PC-9 (cell line): Measurements from ENCODE around the gene BACH2. TPM values are rescaled to one million over a fixed set of nuclear protein-coding genes. Genes with fewer than 3 reads are reported as not detected.

Experiments used
- BruUV-seq: library from RNA; stranded (reverse); fragments of 400-500 nt; replicated peaks from 2 replicates; lab custom pipeline; 2021; lab: Mats Ljungman, UMichigan
- CTCF ChIA-PET: fragments of 300-600 bp; sonication (Branson Sonifier 250); formaldehyde crosslinking; loops from one replicate; lab custom pipeline; 2022; ENCODE audit warnings: antibody characterized with exemption; lab: Charles Lee
- POLR2A ChIA-PET: fragments of 300-600 bp; sonication (Branson Sonifier 250); formaldehyde crosslinking; loops from one replicate; lab custom pipeline; 2022; ENCODE audit warnings: antibody characterized with exemption; ENCODE audit not compliant: unreplicated experiment; lab: Charles Lee
- DNase-seq, 2 experiments: peaks; one replicate each; pipeline versions ENCODE4 v3.0.0 to v3.0.0-alpha.2; 2015 to 2022; ENCODE audit warnings: mixed read lengths in 1 of 2
- H2AFZ ChIP-seq: fragments of 200-600 bp; sonication (generic); 2 replicates; pipeline ENCODE4 v1.8.1; 2017; ENCODE audit warnings: antibody characterized with exemption
- H3F3A ChIP-seq: fragments of 200-600 bp; sonication (generic); 2 replicates; pipeline ENCODE4 v1.8.1; 2017; ENCODE audit warnings: antibody characterized with exemption, mild to moderate bottlenecking, low read depth; ENCODE audit not compliant: insufficient read depth
- H3K27ac ChIP-seq: fragments of 200-600 bp; sonication (generic); 2 replicates; pipeline ENCODE4 v1.6.1; 2016; ENCODE audit warnings: mixed run types
- H3K27me3 ChIP-seq: fragments of 200-600 bp; sonication (generic); 2 replicates; pipeline ENCODE4 v1.6.1; 2016; ENCODE audit warnings: low read depth, mixed run types; ENCODE audit not compliant: insufficient read depth
- H3K36me3 ChIP-seq: fragments of 200-600 bp; sonication (generic); 2 replicates; pipeline ENCODE4 v1.6.1; 2016; ENCODE audit warnings: low read depth, mixed run types
- H3K4me1 ChIP-seq: fragments of 200-600 bp; sonication (generic); replicated peaks from 2 replicates; pipeline ENCODE4 v1.6.1; 2016; ENCODE audit warnings: mixed run types; ENCODE audit not compliant: insufficient read depth
- H3K4me2 ChIP-seq: fragments of 200-600 bp; sonication (generic); 2 replicates; pipeline ENCODE4 v1.6.1; 2017; ENCODE audit warnings: mixed run types
- H3K4me3 ChIP-seq: fragments of 200-600 bp; sonication (generic); 2 replicates; pipeline ENCODE4 v1.6.1; 2016; ENCODE audit warnings: mixed run types
- H3K79me2 ChIP-seq: fragments of 200-600 bp; sonication (generic); 2 replicates; pipeline ENCODE4 v1.6.1; 2017; ENCODE audit warnings: low read depth, mixed run types
- H3K9me2 ChIP-seq: fragments of 200-600 bp; sonication (generic); 2 replicates; pipeline ENCODE4 v1.8.1; 2017; ENCODE audit warnings: mild to moderate bottlenecking; ENCODE audit not compliant: insufficient read depth
- H3K9me3 ChIP-seq: fragments of 200-600 bp; sonication (generic); 2 replicates; pipeline ENCODE4 v1.8.1; 2016; ENCODE audit warnings: low read depth; ENCODE audit not compliant: insufficient read depth
- H4K20me1 ChIP-seq: fragments of 200-600 bp; sonication (generic); 2 replicates; pipeline ENCODE4 v1.8.1; 2017; ENCODE audit not compliant: insufficient read depth
- EZH2 ChIP-seq: fragments of 200-600 bp; sonication (generic); IDR thresholded peaks from 2 replicates; pipeline ENCODE4 v1.8.0; 2017; ENCODE audit warnings: antibody characterized with exemption, low read depth
- intact Hi-C: fragments of 100-400 bp; cut with micrococcal nuclease; formaldehyde crosslinking; loops from one replicate; pipeline ENCODE4 v1.10.0; 2022; ENCODE audit not compliant: unreplicated experiment
- total RNA-seq: library from RNA; stranded (reverse); gene quantifications from 2 replicates; pipeline ENCODE4 v1.2.3, GENCODE V29; 2021
- TF ChIP-seq, protein P1 (sequence below): fragments of 200-600 bp; sonication (generic); conservative IDR thresholded peaks from 2 replicates; pipeline ENCODE4 v1.6.1; 2017; ENCODE audit warnings: mixed run types, antibody characterized with exemption, mild to moderate bottlenecking, moderate library complexity

BACH2 gene
- total RNA-seq, 1 experiment from 2014 or later = 2.3 TPM

DNA sequence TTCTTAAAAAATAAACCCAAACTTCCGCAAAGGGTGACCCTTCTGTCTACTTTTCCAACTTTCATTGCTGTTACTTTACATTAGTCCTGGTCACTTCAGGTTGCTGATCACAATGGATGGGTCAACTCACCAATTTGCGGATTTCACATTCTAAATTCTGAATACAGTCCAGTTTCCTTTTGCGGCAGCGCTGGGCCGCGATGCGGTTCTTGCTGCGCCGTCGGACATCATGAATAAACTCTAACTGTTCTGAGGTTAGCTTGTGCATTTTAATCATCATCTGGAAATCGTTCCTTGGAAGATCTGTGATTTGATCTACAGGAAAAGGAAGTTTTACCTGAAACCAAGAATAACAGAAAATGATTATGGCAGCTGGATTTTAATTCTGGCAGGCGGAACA, 358.6 kb downstream of the BACH2 start:
- DNase-seq = no peak
- TF ChIP-seq, protein P1, sequence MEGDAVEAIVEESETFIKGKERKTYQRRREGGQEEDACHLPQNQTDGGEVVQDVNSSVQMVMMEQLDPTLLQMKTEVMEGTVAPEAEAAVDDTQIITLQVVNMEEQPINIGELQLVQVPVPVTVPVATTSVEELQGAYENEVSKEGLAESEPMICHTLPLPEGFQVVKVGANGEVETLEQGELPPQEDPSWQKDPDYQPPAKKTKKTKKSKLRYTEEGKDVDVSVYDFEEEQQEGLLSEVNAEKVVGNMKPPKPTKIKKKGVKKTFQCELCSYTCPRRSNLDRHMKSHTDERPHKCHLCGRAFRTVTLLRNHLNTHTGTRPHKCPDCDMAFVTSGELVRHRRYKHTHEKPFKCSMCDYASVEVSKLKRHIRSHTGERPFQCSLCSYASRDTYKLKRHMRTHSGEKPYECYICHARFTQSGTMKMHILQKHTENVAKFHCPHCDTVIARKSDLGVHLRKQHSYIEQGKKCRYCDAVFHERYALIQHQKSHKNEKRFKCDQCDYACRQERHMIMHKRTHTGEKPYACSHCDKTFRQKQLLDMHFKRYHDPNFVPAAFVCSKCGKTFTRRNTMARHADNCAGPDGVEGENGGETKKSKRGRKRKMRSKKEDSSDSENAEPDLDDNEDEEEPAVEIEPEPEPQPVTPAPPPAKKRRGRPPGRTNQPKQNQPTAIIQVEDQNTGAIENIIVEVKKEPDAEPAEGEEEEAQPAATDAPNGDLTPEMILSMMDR = no peak
- TF ChIP-seq EZH2 = no peak
- H2AFZ ChIP-seq = no peak overlapping the region
- ChIA-PET POLR2A (no interaction called here), CTCF (no interaction called here)
- no peaks in the 10 kb centered on the region for H3K79me2 ChIP-seq
- no peaks in the 10 kb centered on the region for H4K20me1 ChIP-seq
- no peaks in the 10 kb centered on the region for H3K9me2 ChIP-seq
- no peak overlapping the region for H3K4me2 ChIP-seq
- H3K9me3 ChIP-seq = no peaks in the 10 kb centered on the region
- no peaks in the 10 kb centered on the region for H3K36me3 ChIP-seq
- H3K4me3 ChIP-seq = no peak overlapping the region
- no peaks in the 10 kb centered on the region for H3K27me3 ChIP-seq
- H3K27ac ChIP-seq = no peak overlapping the region
- intact Hi-C loops = no loop called here
- BruUV-seq = no TSS peak
- H3F3A ChIP-seq = no peaks in the 10 kb centered on the region
- no peaks in the 10 kb centered on the region for H3K4me1 ChIP-seq

DNA sequence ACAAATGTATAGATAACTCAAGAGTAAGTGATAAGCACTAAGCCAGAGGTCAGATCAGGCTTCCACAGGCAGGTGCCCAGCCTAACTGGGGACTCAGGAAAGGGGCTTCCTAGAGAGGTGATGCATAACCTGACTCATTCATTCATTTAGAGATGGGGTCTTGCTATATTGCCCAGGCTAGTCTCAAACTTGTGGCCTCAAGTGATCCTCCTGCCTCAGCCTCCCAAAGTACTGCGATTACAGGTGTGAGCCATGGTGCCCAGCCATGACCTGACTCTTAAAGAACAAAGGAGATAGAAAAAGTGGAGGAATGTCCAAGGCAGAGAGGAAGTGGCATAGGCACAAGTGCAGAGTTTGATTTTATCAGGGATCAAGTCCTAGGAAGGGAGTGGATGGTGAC, 360.5 kb downstream of the BACH2 start:
- intact Hi-C loops = no loop called here
- BruUV-seq = no TSS peak
- Histone ChIP-seq H3K4me1 (no peaks in the 10 kb centered on the region), H3K4me2 (no peak overlapping the region), H3F3A (no peaks in the 10 kb centered on the region), H2AFZ (no peak overlapping the region), H3K27ac (no peak overlapping the region), H3K36me3 (no peaks in the 10 kb centered on the region), H3K27me3 (no peaks in the 10 kb centered on the region), H3K9me3 (no peaks in the 10 kb centered on the region), H3K79me2 (no peaks in the 10 kb centered on the region), H4K20me1 (no peaks in the 10 kb centered on the region), H3K9me2 (no peaks in the 10 kb centered on the region), H3K4me3 (no peak overlapping the region)
- no peak for TF ChIP-seq EZH2
- TF ChIP-seq, protein P1 = no peak
- ChIA-PET POLR2A (no interaction called here), CTCF (no interaction called here)
- no peak for DNase-seq

DNA sequence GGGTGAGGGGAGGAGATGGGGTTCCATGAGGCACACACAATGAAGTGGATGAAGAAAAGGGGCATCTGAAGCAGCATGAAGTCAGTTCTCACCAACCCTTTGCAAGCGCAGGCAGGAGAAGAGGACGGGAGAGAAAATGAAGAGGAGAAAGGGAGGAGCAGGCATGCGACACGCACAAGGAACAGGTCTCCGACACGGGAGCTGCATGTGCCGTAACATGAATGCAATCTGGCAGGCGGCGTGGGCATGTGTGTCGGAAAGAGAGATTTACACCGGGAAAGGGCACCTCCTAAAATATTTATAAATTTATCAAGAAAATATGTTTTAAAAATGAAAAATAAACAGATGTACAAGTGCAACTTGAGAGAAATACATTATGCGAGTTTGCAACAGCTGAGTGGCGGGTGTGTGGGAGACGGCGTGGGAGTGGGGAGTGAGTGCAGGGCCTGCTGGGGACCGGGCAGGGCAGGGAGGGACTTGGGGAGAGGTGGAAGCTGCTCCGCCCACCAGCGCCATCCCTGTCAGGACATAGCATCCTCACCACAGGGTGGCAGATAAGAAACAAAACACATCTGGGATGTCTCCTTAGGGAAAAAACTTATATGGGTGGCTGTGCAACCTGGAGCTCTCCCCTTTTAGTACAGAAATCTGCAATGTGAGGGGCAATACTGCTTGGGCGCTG, 361.8 kb downstream of the BACH2 start:
- Histone ChIP-seq H3K4me1 (no peaks in the 10 kb centered on the region), H3K4me3 (no peak overlapping the region), H3K79me2 (no peaks in the 10 kb centered on the region), H4K20me1 (no peaks in the 10 kb centered on the region), H3K9me3 (no peaks in the 10 kb centered on the region), H3K4me2 (no peak overlapping the region), H3K36me3 (no peaks in the 10 kb centered on the region), H3F3A (no peaks in the 10 kb centered on the region), H3K9me2 (no peaks in the 10 kb centered on the region), H2AFZ (no peak overlapping the region), H3K27ac (no peak overlapping the region), H3K27me3 (no peaks in the 10 kb centered on the region)
- DNase-seq = no peak
- no TSS peak for BruUV-seq
- intact Hi-C loops = no loop called here
- POLR2A ChIA-PET = no interaction called here
- TF ChIP-seq, protein P1 = no peak
- TF ChIP-seq EZH2 = no peak
- CTCF ChIA-PET = no interaction called here
